Measurements from ENCODE around the gene DTNB. TPM values are rescaled to one million over a fixed set of nuclear protein-coding genes. Genes with fewer than 3 reads are reported as not detected.

Gene DTNB
- total RNA-seq, 2 donors from 2014 or later: 4.3 to 4.4 TPM

DNA sequence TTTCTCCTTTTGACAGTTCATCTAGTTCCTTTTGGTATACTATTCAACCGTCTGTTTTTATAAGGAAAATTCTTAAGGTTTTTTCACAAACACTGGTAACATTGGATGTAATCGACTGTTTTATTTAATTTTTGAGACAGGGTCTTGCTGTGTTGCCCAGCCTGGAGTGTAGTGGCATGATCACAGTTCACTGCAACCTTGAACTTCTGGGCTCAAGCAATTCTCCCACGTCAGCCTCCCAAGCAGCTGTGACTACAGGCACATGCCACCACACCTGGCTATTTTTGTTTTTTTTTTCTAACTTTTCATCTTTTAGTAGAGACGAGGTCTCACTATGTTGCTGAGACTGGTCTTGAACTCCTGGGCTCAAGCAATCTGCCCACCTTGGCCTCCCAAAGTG, 227.3 kb downstream of the DTNB start:
- TF ChIP-seq, protein P1, sequence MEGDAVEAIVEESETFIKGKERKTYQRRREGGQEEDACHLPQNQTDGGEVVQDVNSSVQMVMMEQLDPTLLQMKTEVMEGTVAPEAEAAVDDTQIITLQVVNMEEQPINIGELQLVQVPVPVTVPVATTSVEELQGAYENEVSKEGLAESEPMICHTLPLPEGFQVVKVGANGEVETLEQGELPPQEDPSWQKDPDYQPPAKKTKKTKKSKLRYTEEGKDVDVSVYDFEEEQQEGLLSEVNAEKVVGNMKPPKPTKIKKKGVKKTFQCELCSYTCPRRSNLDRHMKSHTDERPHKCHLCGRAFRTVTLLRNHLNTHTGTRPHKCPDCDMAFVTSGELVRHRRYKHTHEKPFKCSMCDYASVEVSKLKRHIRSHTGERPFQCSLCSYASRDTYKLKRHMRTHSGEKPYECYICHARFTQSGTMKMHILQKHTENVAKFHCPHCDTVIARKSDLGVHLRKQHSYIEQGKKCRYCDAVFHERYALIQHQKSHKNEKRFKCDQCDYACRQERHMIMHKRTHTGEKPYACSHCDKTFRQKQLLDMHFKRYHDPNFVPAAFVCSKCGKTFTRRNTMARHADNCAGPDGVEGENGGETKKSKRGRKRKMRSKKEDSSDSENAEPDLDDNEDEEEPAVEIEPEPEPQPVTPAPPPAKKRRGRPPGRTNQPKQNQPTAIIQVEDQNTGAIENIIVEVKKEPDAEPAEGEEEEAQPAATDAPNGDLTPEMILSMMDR (IDR thresholded peaks at IDR 0.05): no peak
- no peaks in the 10 kb centered on the region for H3K27me3 ChIP-seq
- H3K27ac ChIP-seq: no peak overlapping the region
- H3K36me3 ChIP-seq: no peaks in the 10 kb centered on the region
- no peaks in the 10 kb centered on the region for H3K9me3 ChIP-seq
- H3K4me1 ChIP-seq: no peaks in the 10 kb centered on the region
- H3K4me3 ChIP-seq: no peak overlapping the region
- no peak for DNase-seq (ENCODE audit: low spot score)

DNA sequence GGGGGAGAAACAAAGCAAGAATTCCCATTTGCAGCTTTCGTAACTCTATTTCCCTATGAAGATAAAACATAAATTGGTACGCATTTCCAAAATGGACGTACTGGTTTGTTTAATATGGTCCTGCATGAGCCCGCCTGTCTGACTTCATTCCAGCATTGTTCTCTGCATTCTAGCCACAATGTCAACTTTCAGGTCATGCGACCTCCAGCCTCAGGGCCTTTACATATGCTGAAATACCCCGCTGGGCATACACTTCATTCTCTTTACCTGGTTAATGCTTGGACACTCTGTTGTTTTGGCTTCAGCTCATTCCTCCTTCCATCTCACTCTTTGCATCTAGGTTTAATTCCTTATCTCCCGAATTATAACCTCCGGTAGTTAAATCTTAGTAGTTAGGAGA, 227.9 kb downstream of the DTNB start:
- no peak overlapping the region for H3K27ac ChIP-seq
- DNase-seq (ENCODE audit: low spot score): no peak
- TF ChIP-seq, protein P1 (IDR thresholded peaks at IDR 0.05): no peak

DNA sequence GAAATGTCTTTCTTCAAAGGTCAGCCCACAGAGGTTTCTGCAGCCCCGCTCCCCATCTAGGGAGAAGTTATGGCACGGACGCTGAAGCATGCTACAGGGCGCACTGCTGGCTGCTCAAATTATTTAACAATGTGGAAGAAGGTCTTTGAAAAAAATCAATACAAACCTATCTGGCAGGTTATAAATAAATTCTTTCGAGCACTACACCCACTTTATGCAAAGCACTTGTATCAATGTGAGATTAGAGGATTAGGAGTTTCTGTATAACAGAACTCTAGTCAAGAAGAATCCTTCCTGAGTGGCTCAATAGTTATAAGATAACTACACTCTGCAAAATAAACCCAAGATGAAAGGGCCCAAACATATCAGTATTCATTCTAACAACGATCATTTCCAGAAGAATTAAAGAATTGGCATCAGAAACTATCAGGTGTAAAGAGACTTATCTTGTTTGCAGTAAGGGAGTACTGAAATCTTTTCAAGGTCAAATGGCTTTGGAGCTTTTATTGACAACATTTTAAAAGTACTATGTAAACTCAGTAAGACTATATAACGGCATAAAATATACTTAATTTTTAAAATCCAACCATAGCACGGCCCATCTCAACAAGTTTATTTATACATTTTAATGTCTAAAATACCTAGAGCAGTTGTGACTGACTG, 228.6 kb downstream of the DTNB start:
- Histone ChIP-seq H3K9me3 (no peaks in the 10 kb centered on the region), H3K4me1 (no peaks in the 10 kb centered on the region), H3K27ac (no peak overlapping the region), H3K4me3 (no peak overlapping the region), H3K27me3 (no peaks in the 10 kb centered on the region), H3K36me3 (no peaks in the 10 kb centered on the region)
- TF ChIP-seq, protein P1 (IDR thresholded peaks at IDR 0.05): no peak
- DNase-seq (ENCODE audit: low spot score): no peak

More for the DNA sequence above, 227.9 kb downstream of the DTNB start:
- Histone ChIP-seq H3K36me3 (no peaks in the 10 kb centered on the region), H3K27me3 (no peaks in the 10 kb centered on the region), H3K4me3 (no peak overlapping the region), H3K9me3 (no peaks in the 10 kb centered on the region), H3K4me1 (no peaks in the 10 kb centered on the region)

DNA sequence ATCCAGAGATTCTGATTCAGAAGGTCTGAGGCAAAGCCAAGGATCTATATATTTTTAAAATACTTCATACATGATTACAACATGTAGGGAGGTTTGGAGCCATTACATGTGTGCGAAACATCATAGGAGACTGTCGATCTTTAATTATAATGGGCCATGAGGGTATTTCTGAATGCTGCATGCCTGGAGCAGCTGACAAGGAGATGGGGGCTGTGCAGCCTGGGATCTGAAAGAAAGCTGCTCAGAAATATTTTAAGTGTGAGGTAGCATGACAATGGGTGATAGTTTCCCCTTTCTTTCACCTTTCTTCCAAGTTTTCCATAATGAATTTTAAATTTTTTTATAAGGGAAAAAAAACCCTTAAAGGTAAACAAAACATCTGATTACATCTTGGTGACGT, 229.6 kb downstream of the DTNB start:
- TF ChIP-seq, protein P1 (IDR thresholded peaks at IDR 0.05): no peak
- no peak for DNase-seq (ENCODE audit: low spot score)
- H3K36me3 ChIP-seq: no peaks in the 10 kb centered on the region
- H3K27ac ChIP-seq: no peak overlapping the region
- H3K4me3 ChIP-seq: no peak overlapping the region
- H3K4me1 ChIP-seq: no peaks in the 10 kb centered on the region
- H3K27me3 ChIP-seq: no peaks in the 10 kb centered on the region
- no peaks in the 10 kb centered on the region for H3K9me3 ChIP-seq

DNA sequence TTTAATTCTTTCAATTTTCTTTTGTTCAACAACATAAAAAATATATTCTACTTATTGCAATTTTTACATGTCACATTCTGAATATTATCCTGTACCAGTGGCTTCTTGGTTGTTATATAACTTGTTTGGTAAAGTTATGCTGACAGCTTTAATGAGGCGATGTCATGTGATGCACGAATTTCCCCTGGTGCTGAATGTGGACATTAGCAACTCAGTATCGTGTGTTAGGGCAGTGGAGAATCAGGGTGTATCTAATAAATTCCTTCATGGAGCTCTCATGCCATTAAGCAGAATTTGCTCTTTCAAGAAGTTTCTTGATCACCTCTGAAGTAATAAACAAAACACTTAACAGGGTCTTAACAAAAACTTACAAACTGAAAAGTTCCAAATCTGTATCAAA, 232.0 kb downstream of the DTNB start:
- no peak for DNase-seq (ENCODE audit: low spot score)
- TF ChIP-seq, protein P1 (IDR thresholded peaks at IDR 0.05): no peak
- Histone ChIP-seq H3K27ac (no peak overlapping the region), H3K4me3 (no peak overlapping the region), H3K27me3 (no peaks in the 10 kb centered on the region), H3K36me3 (no peaks in the 10 kb centered on the region), H3K9me3 (no peaks in the 10 kb centered on the region), H3K4me1 (no peaks in the 10 kb centered on the region)

DNA sequence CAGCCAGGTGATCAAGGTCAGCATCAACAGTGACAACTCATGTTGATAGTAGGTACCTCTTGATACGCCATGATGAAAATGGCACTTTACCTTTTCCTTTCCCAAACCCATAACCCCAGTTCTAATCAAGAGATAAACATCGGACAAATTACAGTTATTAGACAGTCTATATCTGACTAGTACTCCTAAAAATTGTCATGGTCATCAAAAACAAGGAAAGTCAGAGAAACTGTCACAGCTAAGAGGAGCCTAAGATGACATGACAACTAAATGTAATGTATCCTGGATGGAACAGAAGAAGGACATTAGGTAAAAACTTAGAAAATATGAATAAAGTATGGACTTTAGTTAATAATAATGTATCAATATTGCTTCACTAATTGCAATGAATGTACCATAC, 234.6 kb downstream of the DTNB start:
- Histone ChIP-seq H3K27me3 (no peaks in the 10 kb centered on the region), H3K9me3 (no peaks in the 10 kb centered on the region), H3K4me3 (no peak overlapping the region), H3K27ac (no peak overlapping the region), H3K4me1 (no peaks in the 10 kb centered on the region), H3K36me3 (no peaks in the 10 kb centered on the region)
- TF ChIP-seq, protein P1 (IDR thresholded peaks at IDR 0.05): no peak
- no peak for DNase-seq (ENCODE audit: low spot score)

Data from right atrium auricular region (tissue), 2 donors.